Fibroblast of pulmonary artery (primary cell): Measurements from ENCODE around the gene ANK3.

Experiments
- DNase-seq: peaks from one replicate; pipeline ENCODE4 v3.0.0-alpha.2; 2010; ENCODE audit warnings: low read depth
- H3K4me3 ChIP-seq: replicated peaks from 2 replicates; pipeline ENCODE4 v1.5.1; 2011; ENCODE audit warnings: low read depth, mild to moderate bottlenecking, control low read depth, low read length, moderate library complexity
- CTCF ChIP-seq: IDR thresholded peaks from 2 replicates; pipeline ENCODE4 v1.5.1; 2011; ENCODE audit warnings: mild to moderate bottlenecking, control low read depth, low read length, inconsistent platforms; ENCODE audit errors: missing control alignments

ANK3 gene

GRCh38 chr10:60299961-60300883 lies 89.5 kb downstream of the ANK3 start:
- peak; percentile 38 for TF ChIP-seq CTCF
- DNase-seq = peak; percentile 98
- peak overlapping the region; percentile 59 for H3K4me3 ChIP-seq

GRCh38 chr10:60299390-60299778 lies 90.3 kb downstream of the ANK3 start:
- TF ChIP-seq CTCF = no peak
- H3K4me3 ChIP-seq = peak overlapping the region; percentile 59
- no peak for DNase-seq

- DNase-seq = no peak
- H3K4me3 ChIP-seq = peak overlapping the region; percentile 59
- no peak for TF ChIP-seq CTCF
Observed at GRCh38 chr10:60298408-60299389, 91.0 kb downstream of the ANK3 start.

- DNase-seq = peak; percentile 33
- no peak for TF ChIP-seq CTCF
- no peak overlapping the region for H3K4me3 ChIP-seq
Observed at GRCh38 chr10:60296073-60296472, 93.6 kb downstream of the ANK3 start.

- no peak for DNase-seq
- no peak overlapping the region for H3K4me3 ChIP-seq
- no peak for TF ChIP-seq CTCF
Observed at GRCh38 chr10:60295028-60295937, 94.4 kb downstream of the ANK3 start.

- TF ChIP-seq CTCF = no peak
- H3K4me3 ChIP-seq = no peak overlapping the region
- peak; percentile 56 for DNase-seq
Observed at GRCh38 chr10:60293581-60294175, 96.0 kb downstream of the ANK3 start.
